ENCODE results near the gene ACTL8.

The ACTL8 gene

GRCh38 chr1:17842686-17843085, 87.6 kb downstream of the ACTL8 start:
- no peak for TF ChIP-seq CTCF (IDR thresholded peaks at IDR 0.05; ENCODE audit: low read depth, low read length, missing control alignments)
- no peak for DNase-seq (ENCODE audit: extremely low read depth, low read depth)
- no peak overlapping the region for H3K4me3 ChIP-seq (replicated peaks; ENCODE audit: low read depth, low read length)

- no peak for DNase-seq (ENCODE audit: extremely low read depth, low read depth)
- TF ChIP-seq CTCF (IDR thresholded peaks at IDR 0.05; ENCODE audit: low read depth, low read length, missing control alignments): no peak
- H3K4me3 ChIP-seq (replicated peaks; ENCODE audit: low read depth, low read length): no peak overlapping the region
These were observed 89.2 kb downstream of the ACTL8 start for GRCh38 chr1:17844185-17844826.

- no peak for TF ChIP-seq CTCF (IDR thresholded peaks at IDR 0.05; ENCODE audit: low read depth, low read length, missing control alignments)
- no peak overlapping the region for H3K4me3 ChIP-seq (replicated peaks; ENCODE audit: low read depth, low read length)
- no peak for DNase-seq (ENCODE audit: extremely low read depth, low read depth)
These were observed 90.5 kb downstream of the ACTL8 start for GRCh38 chr1:17845583-17845982.

- H3K4me3 ChIP-seq (replicated peaks; ENCODE audit: low read depth, low read length): no peak overlapping the region
- no peak for DNase-seq (ENCODE audit: extremely low read depth, low read depth)
- TF ChIP-seq CTCF (IDR thresholded peaks at IDR 0.05; ENCODE audit: low read depth, low read length, missing control alignments): no peak
These were observed 91.2 kb downstream of the ACTL8 start for GRCh38 chr1:17846341-17846740.

- no peak for DNase-seq (ENCODE audit: extremely low read depth, low read depth)
- no peak for TF ChIP-seq CTCF (IDR thresholded peaks at IDR 0.05; ENCODE audit: low read depth, low read length, missing control alignments)
- no peak overlapping the region for H3K4me3 ChIP-seq (replicated peaks; ENCODE audit: low read depth, low read length)
These were observed 92.0 kb downstream of the ACTL8 start for GRCh38 chr1:17847111-17847510.

GRCh38 chr1:17849216-17849615, 94.1 kb downstream of the ACTL8 start:
- H3K4me3 ChIP-seq (replicated peaks; ENCODE audit: low read depth, low read length): no peak overlapping the region
- DNase-seq (ENCODE audit: extremely low read depth, low read depth): no peak
- peak; percentile 41 for TF ChIP-seq CTCF (IDR thresholded peaks at IDR 0.05; ENCODE audit: low read depth, low read length, missing control alignments)

- DNase-seq (ENCODE audit: extremely low read depth, low read depth): no peak
- TF ChIP-seq CTCF (IDR thresholded peaks at IDR 0.05; ENCODE audit: low read depth, low read length, missing control alignments): no peak
These were observed 95.9 kb downstream of the ACTL8 start for GRCh38 chr1:17851056-17851455.

More at GRCh38 chr1:17851056-17851455, 95.9 kb downstream of the ACTL8 start:
- no peak overlapping the region for H3K4me3 ChIP-seq (replicated peaks; ENCODE audit: low read depth, low read length)

Measured in HFF-Myc (cell line).